ENCODE results near the gene PARP6. TPM values are rescaled to one million over a fixed set of nuclear protein-coding genes. Genes with fewer than 3 reads are reported as not detected.
A peak's percentile ranks its signal among the peaks of the same experiment; 100 is the strongest.

PARP6 gene
- total RNA-seq, 1 experiment from 2014 or later = 85.7 TPM

DNA sequence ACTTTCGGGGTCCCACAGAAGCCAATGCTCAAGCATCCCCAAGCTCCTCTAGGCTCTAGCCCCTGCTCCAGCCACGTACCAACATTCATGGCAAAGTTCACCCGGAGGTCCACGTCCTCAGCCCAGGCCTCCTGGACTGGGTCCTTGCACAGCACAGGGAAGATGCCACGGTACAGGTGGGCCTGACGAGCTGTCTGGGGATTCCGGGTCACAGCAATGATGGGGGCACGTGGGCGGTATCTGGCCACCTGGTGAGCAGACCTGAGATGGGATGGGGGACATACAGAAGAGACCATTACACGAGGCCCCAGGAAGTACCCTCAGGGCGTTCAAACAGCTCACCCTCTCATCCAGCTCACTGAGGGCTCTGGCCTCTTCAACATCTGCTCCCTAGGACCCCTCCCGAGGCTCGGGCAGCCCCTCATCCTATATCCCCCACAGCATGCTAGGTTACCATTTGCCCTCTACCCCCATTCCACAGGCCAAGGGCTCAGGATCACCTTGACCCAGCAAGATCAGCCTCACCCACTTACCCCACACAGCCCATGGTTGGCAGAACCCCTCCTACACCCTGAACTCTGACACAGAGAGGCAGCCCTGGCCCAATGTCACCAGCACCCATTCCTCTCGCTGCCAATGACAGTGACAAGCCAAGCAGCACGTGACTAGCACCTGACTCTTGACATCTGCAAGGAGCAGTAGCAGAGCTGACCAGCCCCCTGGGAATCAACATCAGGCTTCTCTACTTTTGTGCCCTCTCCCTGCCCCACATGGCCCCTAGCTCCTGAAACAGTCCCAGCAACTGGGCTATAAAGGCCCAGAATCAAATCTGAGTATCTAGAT, 71.7 kb downstream of the PARP6 start:
- ChIA-PET POLR2A (interaction anchor here (1.2 kb wide), 1 partner anchor 27 kb away, joined by 9 read pairs; no protein-coding TSS in a partner anchor), CTCF (interaction anchor here (0.6 to 1.7 kb wide), 5 partner anchors 8 to 26 kb away, joined by 3 to 7 read pairs (median 4); no protein-coding TSS in a partner anchor)
- BruUV-seq (replicated peaks) = no TSS peak
- no peak overlapping the region for H3K4me3 ChIP-seq (ENCODE audit: low read depth in 2 of 2, low read length in 2 of 2)
- peaks cover 49% of the 10 kb centered on the region for H3K36me3 ChIP-seq (ENCODE audit: control insufficient read depth, insufficient read depth, low read length)
- no peak for DNase-seq (ENCODE audit: low read depth, low spot score)
- TF ChIP-seq, protein P1, sequence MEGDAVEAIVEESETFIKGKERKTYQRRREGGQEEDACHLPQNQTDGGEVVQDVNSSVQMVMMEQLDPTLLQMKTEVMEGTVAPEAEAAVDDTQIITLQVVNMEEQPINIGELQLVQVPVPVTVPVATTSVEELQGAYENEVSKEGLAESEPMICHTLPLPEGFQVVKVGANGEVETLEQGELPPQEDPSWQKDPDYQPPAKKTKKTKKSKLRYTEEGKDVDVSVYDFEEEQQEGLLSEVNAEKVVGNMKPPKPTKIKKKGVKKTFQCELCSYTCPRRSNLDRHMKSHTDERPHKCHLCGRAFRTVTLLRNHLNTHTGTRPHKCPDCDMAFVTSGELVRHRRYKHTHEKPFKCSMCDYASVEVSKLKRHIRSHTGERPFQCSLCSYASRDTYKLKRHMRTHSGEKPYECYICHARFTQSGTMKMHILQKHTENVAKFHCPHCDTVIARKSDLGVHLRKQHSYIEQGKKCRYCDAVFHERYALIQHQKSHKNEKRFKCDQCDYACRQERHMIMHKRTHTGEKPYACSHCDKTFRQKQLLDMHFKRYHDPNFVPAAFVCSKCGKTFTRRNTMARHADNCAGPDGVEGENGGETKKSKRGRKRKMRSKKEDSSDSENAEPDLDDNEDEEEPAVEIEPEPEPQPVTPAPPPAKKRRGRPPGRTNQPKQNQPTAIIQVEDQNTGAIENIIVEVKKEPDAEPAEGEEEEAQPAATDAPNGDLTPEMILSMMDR (IDR thresholded peaks at IDR 0.05) = no peak
- TF ChIP-seq, protein P2, sequence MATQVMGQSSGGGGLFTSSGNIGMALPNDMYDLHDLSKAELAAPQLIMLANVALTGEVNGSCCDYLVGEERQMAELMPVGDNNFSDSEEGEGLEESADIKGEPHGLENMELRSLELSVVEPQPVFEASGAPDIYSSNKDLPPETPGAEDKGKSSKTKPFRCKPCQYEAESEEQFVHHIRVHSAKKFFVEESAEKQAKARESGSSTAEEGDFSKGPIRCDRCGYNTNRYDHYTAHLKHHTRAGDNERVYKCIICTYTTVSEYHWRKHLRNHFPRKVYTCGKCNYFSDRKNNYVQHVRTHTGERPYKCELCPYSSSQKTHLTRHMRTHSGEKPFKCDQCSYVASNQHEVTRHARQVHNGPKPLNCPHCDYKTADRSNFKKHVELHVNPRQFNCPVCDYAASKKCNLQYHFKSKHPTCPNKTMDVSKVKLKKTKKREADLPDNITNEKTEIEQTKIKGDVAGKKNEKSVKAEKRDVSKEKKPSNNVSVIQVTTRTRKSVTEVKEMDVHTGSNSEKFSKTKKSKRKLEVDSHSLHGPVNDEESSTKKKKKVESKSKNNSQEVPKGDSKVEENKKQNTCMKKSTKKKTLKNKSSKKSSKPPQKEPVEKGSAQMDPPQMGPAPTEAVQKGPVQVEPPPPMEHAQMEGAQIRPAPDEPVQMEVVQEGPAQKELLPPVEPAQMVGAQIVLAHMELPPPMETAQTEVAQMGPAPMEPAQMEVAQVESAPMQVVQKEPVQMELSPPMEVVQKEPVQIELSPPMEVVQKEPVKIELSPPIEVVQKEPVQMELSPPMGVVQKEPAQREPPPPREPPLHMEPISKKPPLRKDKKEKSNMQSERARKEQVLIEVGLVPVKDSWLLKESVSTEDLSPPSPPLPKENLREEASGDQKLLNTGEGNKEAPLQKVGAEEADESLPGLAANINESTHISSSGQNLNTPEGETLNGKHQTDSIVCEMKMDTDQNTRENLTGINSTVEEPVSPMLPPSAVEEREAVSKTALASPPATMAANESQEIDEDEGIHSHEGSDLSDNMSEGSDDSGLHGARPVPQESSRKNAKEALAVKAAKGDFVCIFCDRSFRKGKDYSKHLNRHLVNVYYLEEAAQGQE (IDR thresholded peaks at IDR 0.05; ENCODE audit: insufficient read depth in 1 of 2, low read depth in 2 of 2, low read length in 1 of 2) = no peak
- TF ChIP-seq TCF7L2 (IDR thresholded peaks at IDR 0.05; ENCODE audit: low read depth, low read length) (no peak), POLR2AphosphoS5 (IDR thresholded peaks at IDR 0.05; ENCODE audit: low read depth, low read length) (no peak), SIN3A (IDR thresholded peaks at IDR 0.05; ENCODE audit: borderline replicate concordance, insufficient read depth, low read depth, low read length) (no peak)
- in situ Hi-C loops (cut with HindIII; ENCODE audit: low pct_unique_long_range_greater_than_20kb, low sequenced_read_pairs) (no loop called here), intact Hi-C loops (cut with micrococcal nuclease; ENCODE audit: unreplicated experiment) (no loop called here)
- no peaks in the 10 kb centered on the region for H3K27me3 ChIP-seq (ENCODE audit: control insufficient read depth, insufficient read depth, low read length)
- no peak overlapping the region; the same call in 1 of the 2 replicates for H3K27ac ChIP-seq (ENCODE audit: low read length)
- peaks cover 31% of the 10 kb centered on the region for H3K4me1 ChIP-seq (ENCODE audit: control insufficient read depth, insufficient read depth, low read length)
- no peaks in the 10 kb centered on the region for H3K9me3 ChIP-seq (ENCODE audit: control insufficient read depth, insufficient read depth, low read depth, low read length)
- ATAC-seq = no peak

DNA sequence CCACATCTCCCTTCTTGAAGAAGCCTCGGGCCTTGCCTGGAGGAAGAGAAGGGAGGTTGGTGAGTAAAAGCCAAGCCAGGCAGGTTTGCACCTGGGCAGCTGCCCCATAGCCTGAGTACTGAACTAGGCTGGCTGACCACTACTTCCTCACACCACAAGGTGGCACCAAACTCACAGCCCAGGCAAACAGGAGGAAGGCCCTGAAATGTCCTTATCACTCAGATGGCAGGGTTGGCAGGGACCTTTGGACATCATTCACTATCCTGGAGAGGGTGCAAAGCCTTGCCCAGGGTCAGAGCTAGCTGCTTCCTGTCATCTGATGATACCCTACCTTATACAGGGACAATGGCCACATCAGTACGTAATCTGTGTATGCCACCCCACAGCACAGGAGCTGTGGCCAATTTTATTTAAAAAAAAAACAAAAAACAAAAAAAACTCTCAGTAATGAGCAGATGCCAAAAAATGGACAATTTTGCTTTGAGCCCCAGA, 72.6 kb downstream of the PARP6 start:
- Histone ChIP-seq H3K36me3 (ENCODE audit: control insufficient read depth, insufficient read depth, low read length) (peaks cover 48% of the 10 kb centered on the region), H3K27ac (ENCODE audit: low read length) (no peak overlapping the region), H3K9me3 (ENCODE audit: control insufficient read depth, insufficient read depth, low read depth, low read length) (no peaks in the 10 kb centered on the region), H3K27me3 (ENCODE audit: control insufficient read depth, insufficient read depth, low read length) (no peaks in the 10 kb centered on the region), H3K4me3 (ENCODE audit: low read depth in 2 of 2, low read length in 2 of 2) (no peak overlapping the region), H3K4me1 (ENCODE audit: control insufficient read depth, insufficient read depth, low read length) (peaks cover 36% of the 10 kb centered on the region)
- TF ChIP-seq, protein P2 (IDR thresholded peaks at IDR 0.05; ENCODE audit: insufficient read depth in 1 of 2, low read depth in 2 of 2, low read length in 1 of 2) = no peak
- TF ChIP-seq POLR2AphosphoS5 (IDR thresholded peaks at IDR 0.05; ENCODE audit: low read depth, low read length) = no peak
- TF ChIP-seq, protein P1 (IDR thresholded peaks at IDR 0.05) = peak; percentile 96
- in situ Hi-C loops (cut with HindIII; ENCODE audit: low pct_unique_long_range_greater_than_20kb, low sequenced_read_pairs) = no loop called here
- ATAC-seq = peak; percentile 62
- no TSS peak for BruUV-seq (replicated peaks)
- intact Hi-C loops (cut with micrococcal nuclease; ENCODE audit: unreplicated experiment) = no loop called here
- ChIA-PET CTCF (interaction anchor here (0.6 to 1.7 kb wide), 4 partner anchors 9 to 27 kb away, joined by 3 to 7 read pairs (median 4); no protein-coding TSS in a partner anchor), POLR2A (interaction anchor here (0.6 kb wide), 1 partner anchor 23 kb away, joined by 12 read pairs; no protein-coding TSS in a partner anchor)
- peak; percentile 68 for DNase-seq (ENCODE audit: low read depth, low spot score)
